ENCODE data around the gene EMX1.

EMX1 gene

GRCh38 chr2:72917138-72917876 lies at the start of gene EMX1:
Gene EMX1, plus strand, starts transcription at chr2:72917519. Its CDS starts 334 bp downstream, at chr2:72917853.
- no peak for TF ChIP-seq CTCF (IDR thresholded peaks at IDR 0.05; ENCODE audit: control extremely low read depth, extremely low read depth, low read depth, missing control alignments)
- POLR2A ChIA-PET = no interaction called here
- DNase-seq (ENCODE audit: extremely low spot score) = peak; percentile 85
- CTCF ChIA-PET = interaction anchor here (0.7 to 2.5 kb wide), 7 partner anchors 19 to 260 kb away, joined by 3 to 12 read pairs (median 4); partner anchors contain the start of gene SPR

GRCh38 chr2:72871060-72871459 lies 46.3 kb upstream of the EMX1 start:
- ChIA-PET POLR2A (no interaction called here), CTCF (interaction anchor here (0.8 to 3.0 kb wide), 3 partner anchors 8 to 22 kb away, joined by 3 to 11 read pairs (median 3); no protein-coding TSS in a partner anchor)
- DNase-seq (ENCODE audit: extremely low spot score) = no peak
- no peak for TF ChIP-seq CTCF (IDR thresholded peaks at IDR 0.05; ENCODE audit: control extremely low read depth, extremely low read depth, low read depth, missing control alignments)

- no peak for DNase-seq (ENCODE audit: extremely low spot score)
- CTCF ChIA-PET = interaction anchor here (1.2 to 3.0 kb wide), 2 partner anchors 10 to 21 kb away, joined by 3 to 11 read pairs; no protein-coding TSS in a partner anchor
- POLR2A ChIA-PET = no interaction called here
- TF ChIP-seq CTCF (IDR thresholded peaks at IDR 0.05; ENCODE audit: control extremely low read depth, extremely low read depth, low read depth, missing control alignments) = no peak
Measured at GRCh38 chr2:72871880-72872279, 45.4 kb upstream of the EMX1 start.

- ChIA-PET CTCF (interaction anchor here (0.7 to 3.0 kb wide), 7 partner anchors 9 to 329 kb away, joined by 3 to 22 read pairs (median 4); no protein-coding TSS in a partner anchor), POLR2A (no interaction called here)
- TF ChIP-seq CTCF (IDR thresholded peaks at IDR 0.05; ENCODE audit: control extremely low read depth, extremely low read depth, low read depth, missing control alignments) = no peak
- no peak for DNase-seq (ENCODE audit: extremely low spot score)
Measured at GRCh38 chr2:72883356-72883962, 33.9 kb upstream of the EMX1 start.

- TF ChIP-seq CTCF (IDR thresholded peaks at IDR 0.05; ENCODE audit: control extremely low read depth, extremely low read depth, low read depth, missing control alignments) = no peak
- POLR2A ChIA-PET = no interaction called here
- no peak for DNase-seq (ENCODE audit: extremely low spot score)
- CTCF ChIA-PET = interaction anchor here (0.8 to 3.0 kb wide), 16 partner anchors 10 to 326 kb away, joined by 3 to 18 read pairs (median 5); no protein-coding TSS in a partner anchor
Measured at GRCh38 chr2:72886505-72887031, 30.8 kb upstream of the EMX1 start.

GRCh38 chr2:72887032-72887739 lies 30.1 kb upstream of the EMX1 start, which contains the start of gene SPR:
Gene SPR, plus strand, starts transcription at chr2:72887408. Its CDS starts 25 bp downstream, at chr2:72887433.
- DNase-seq (ENCODE audit: extremely low spot score) = peak; percentile 83
- peak; percentile 7 for TF ChIP-seq CTCF (IDR thresholded peaks at IDR 0.05; ENCODE audit: control extremely low read depth, extremely low read depth, low read depth, missing control alignments)
- ChIA-PET POLR2A (no interaction called here), CTCF (interaction anchor here (0.8 to 3.0 kb wide), 32 partner anchors 9 to 1342 kb away, joined by 3 to 18 read pairs (median 4); partner anchors contain the start of gene EMX1)
